Suprapubic skin (tissue), 4 donors: ENCODE data around the gene LY6G5C. TPM values are rescaled to one million over a fixed set of nuclear protein-coding genes. Genes with fewer than 3 reads are reported as not detected.
A peak's percentile ranks its signal among the peaks of the same experiment; 100 is the strongest.

Experiments
- DNase-seq, 2 donors: peaks; one replicate each; pipeline ENCODE4 v3.0.0-alpha.2; 2019; ENCODE audit warnings: low spot score in 2 of 2
- H3K27ac ChIP-seq: fragments of 200-600 bp; sonication (generic); one replicate; pipeline ENCODE4 v1.5.1; 2019
- H3K27me3 ChIP-seq: fragments of 200-600 bp; sonication (generic); one replicate; pipeline ENCODE4 v1.5.1; 2019
- H3K36me3 ChIP-seq: fragments of 200-600 bp; sonication (generic); one replicate; pipeline ENCODE4 v1.5.1; 2019
- H3K4me1 ChIP-seq: fragments of 200-600 bp; sonication (generic); one replicate; pipeline ENCODE4 v1.5.1; 2019
- H3K4me3 ChIP-seq: fragments of 200-600 bp; sonication (generic); one replicate; pipeline ENCODE4 v1.5.1; 2019; ENCODE audit warnings: mild to moderate bottlenecking
- H3K9me3 ChIP-seq: fragments of 200-600 bp; sonication (generic); one replicate; pipeline ENCODE4 v1.5.1; 2019
- EP300 ChIP-seq: sonication (generic); formaldehyde crosslinking; IDR thresholded peaks from one replicate; pipeline ENCODE4 v1.6.1; 2017; ENCODE audit warnings: antibody characterized with exemption
- POLR2A ChIP-seq, 2 donors: fragments of 450-650 bp; IDR thresholded peaks; one replicate each; pipeline ENCODE4 v1.6.1; 2017; ENCODE audit warnings: antibody characterized with exemption in 2 of 2, mild to moderate bottlenecking in 2 of 2, moderate library complexity in 2 of 2
- POLR2AphosphoS5 ChIP-seq, 3 donors: sonication (generic); formaldehyde crosslinking; IDR thresholded peaks; one replicate each; pipeline ENCODE4 v1.6.1; 2017; ENCODE audit warnings: antibody characterized with exemption in 3 of 3
- WGBS: methylation state at CpG from one replicate; pipeline ENCODE4 v1.1.5; 2018; 5-methylcytosine and 5-hydroxymethylcytosine counted together
- total RNA-seq, 4 donors: library from RNA; depleted of rRNA; stranded (reverse); fragments of >200 nt; gene quantifications; one replicate each; pipeline ENCODE4 v1.1.0, GENCODE V29; 2016
- TF ChIP-seq, protein P1 (sequence below), 2 donors: fragments of 200-600 bp in 1 of 2; fragments of 450-650 bp in 1 of 2; sonication (generic) in 1 of 2; IDR thresholded peaks; one replicate each; pipeline ENCODE4 v1.5.1; 2016 to 2019; ENCODE audit warnings: antibody characterized with exemption in 2 of 2, mild to moderate bottlenecking in 1 of 2, moderate library complexity in 1 of 2

Gene LY6G5C
- total RNA-seq, 4 donors from 2014 or later: 0.73 to 5.1 TPM; not detected in 2

DNA sequence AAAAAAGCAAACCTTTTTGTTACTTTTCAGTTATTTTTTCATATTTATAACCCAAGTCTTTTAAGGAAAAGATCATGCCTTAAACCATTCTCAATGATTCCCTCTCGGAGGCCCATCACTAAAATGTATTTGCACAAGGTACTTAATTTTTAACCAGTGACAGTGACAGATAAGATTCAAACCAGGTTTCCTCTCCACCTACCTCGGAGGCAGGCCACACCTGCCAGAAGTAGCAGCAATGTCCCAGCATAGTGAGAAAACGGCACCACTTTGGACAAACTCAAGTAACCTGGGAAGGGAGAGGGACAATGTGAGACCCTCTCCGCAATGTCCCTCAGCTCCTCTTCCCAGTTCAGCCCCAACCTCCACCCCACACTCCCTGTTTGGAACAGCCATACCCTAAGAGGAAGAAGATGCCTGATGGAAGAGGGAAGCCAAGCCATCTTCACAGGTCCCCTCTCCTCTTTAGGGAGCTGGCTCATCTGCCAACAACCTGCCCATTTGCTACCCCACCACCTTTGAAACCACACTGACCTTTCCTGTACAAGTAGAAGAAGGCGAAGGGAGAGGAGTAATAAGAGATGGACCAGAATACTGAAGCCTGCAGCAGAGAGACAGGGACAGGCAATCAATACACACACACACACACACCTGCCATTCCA lies 20.0 kb upstream of the LY6G5C start:
- Histone ChIP-seq H3K27ac (no peak overlapping the region), H3K36me3 (peaks cover 30% of the 10 kb centered on the region), H3K4me3 (peak overlapping the region; percentile 69), H3K4me1 (peaks cover 20% of the 10 kb centered on the region), H3K9me3 (no peaks in the 10 kb centered on the region), H3K27me3 (no peaks in the 10 kb centered on the region)
- TF ChIP-seq, protein P1, sequence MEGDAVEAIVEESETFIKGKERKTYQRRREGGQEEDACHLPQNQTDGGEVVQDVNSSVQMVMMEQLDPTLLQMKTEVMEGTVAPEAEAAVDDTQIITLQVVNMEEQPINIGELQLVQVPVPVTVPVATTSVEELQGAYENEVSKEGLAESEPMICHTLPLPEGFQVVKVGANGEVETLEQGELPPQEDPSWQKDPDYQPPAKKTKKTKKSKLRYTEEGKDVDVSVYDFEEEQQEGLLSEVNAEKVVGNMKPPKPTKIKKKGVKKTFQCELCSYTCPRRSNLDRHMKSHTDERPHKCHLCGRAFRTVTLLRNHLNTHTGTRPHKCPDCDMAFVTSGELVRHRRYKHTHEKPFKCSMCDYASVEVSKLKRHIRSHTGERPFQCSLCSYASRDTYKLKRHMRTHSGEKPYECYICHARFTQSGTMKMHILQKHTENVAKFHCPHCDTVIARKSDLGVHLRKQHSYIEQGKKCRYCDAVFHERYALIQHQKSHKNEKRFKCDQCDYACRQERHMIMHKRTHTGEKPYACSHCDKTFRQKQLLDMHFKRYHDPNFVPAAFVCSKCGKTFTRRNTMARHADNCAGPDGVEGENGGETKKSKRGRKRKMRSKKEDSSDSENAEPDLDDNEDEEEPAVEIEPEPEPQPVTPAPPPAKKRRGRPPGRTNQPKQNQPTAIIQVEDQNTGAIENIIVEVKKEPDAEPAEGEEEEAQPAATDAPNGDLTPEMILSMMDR (IDR thresholded peaks at IDR 0.05): no peak
- TF ChIP-seq EP300 (no peak), POLR2AphosphoS5 (IDR thresholded peaks at IDR 0.05) (no peak), POLR2A (IDR thresholded peaks at IDR 0.05) (no peak)
- DNase-seq: no peak
- 86% methylated on average over 5 of the region's 5 CpGs for WGBS

DNA sequence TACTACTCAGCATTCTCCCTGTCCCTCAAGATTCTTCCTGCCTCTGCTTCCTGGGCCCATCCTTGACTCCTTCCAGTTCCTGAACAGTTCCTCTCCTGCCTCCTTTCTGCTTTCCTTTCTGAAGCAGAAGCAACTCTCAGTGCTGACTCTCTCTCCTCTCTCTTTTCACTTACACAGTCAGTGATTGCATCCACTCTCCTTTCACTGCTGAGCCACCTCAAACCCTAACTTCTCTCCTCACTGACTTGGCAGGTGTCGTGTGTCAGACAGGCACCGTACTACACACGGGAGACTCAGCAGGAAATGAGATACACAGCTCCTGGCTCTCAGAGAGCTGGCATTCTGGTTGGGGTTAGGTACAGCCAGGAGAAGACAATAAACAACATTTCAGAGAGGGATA lies 16.7 kb upstream of the LY6G5C start:
- Histone ChIP-seq H3K4me1 (peaks cover 15% of the 10 kb centered on the region), H3K27ac (no peak overlapping the region), H3K4me3 (no peak overlapping the region), H3K27me3 (no peaks in the 10 kb centered on the region), H3K36me3 (peaks cover 62% of the 10 kb centered on the region), H3K9me3 (no peaks in the 10 kb centered on the region)
- 28% methylated on average over 3 of the region's 3 CpGs for WGBS
- no peak for DNase-seq
- TF ChIP-seq POLR2AphosphoS5 (IDR thresholded peaks at IDR 0.05) (no peak), POLR2A (IDR thresholded peaks at IDR 0.05) (no peak)
- TF ChIP-seq, protein P1 (IDR thresholded peaks at IDR 0.05): no peak

DNA sequence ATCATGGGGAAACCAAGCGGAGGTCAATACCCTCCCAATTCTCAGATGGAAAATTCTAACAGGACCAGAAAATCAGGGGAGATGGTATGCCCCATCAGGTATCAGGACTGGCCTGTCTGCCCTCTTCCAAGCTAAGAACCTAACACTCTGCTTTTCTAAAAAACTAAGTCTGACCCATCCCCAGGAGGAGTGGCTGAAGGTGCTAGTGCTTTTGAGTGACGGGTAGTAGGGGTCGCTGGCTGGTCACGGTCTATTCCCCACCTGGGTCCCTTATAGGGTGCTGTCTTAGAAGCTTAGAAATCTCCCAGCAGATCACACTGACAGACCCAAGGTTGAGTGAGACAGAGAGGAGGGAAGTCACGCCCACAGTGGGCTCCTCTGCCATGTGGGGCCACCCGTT lies 12.7 kb upstream of the LY6G5C start:
- Histone ChIP-seq H3K4me3 (no peak overlapping the region), H3K9me3 (no peaks in the 10 kb centered on the region), H3K27me3 (no peaks in the 10 kb centered on the region), H3K36me3 (peaks cover 91% of the 10 kb centered on the region), H3K4me1 (no peaks in the 10 kb centered on the region), H3K27ac (no peak overlapping the region)
- TF ChIP-seq EP300 (no peak), POLR2AphosphoS5 (IDR thresholded peaks at IDR 0.05) (no peak), POLR2A (IDR thresholded peaks at IDR 0.05) (no peak)
- TF ChIP-seq, protein P1 (IDR thresholded peaks at IDR 0.05): no peak
- 87% methylated on average over 5 of the region's 6 CpGs for WGBS
- no peak for DNase-seq

DNA sequence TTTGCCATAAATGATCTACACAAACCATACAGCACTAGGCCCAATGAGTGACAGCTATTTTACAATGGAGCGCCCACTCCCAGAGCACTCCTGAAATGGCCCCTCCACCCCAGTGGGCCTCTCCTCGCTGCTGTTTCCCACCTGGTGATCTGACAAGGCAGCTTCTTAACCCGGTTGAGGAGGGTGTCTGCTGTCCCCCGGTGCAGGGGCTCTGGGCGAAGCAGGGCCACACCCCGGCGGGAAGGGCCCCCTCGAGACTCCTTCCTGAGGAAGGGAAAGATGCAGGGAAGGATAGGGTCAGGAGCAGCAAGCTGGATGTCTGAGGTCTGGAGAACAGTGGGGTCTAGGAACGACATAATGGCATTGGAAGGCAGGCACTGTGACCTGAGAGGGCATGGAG lies 12.0 kb upstream of the LY6G5C start:
- no peak for DNase-seq
- no peak overlapping the region for H3K4me3 ChIP-seq
- H3K27ac ChIP-seq: no peak overlapping the region
- H3K9me3 ChIP-seq: no peaks in the 10 kb centered on the region
- no peaks in the 10 kb centered on the region for H3K27me3 ChIP-seq
- H3K36me3 ChIP-seq: peaks cover 97% of the 10 kb centered on the region
- H3K4me1 ChIP-seq: no peaks in the 10 kb centered on the region
- 91% methylated on average over 9 of the region's 9 CpGs for WGBS
- TF ChIP-seq POLR2AphosphoS5 (IDR thresholded peaks at IDR 0.05): no peak
- TF ChIP-seq EP300: no peak
- TF ChIP-seq POLR2A (IDR thresholded peaks at IDR 0.05): no peak
- TF ChIP-seq, protein P1 (IDR thresholded peaks at IDR 0.05): no peak

DNA sequence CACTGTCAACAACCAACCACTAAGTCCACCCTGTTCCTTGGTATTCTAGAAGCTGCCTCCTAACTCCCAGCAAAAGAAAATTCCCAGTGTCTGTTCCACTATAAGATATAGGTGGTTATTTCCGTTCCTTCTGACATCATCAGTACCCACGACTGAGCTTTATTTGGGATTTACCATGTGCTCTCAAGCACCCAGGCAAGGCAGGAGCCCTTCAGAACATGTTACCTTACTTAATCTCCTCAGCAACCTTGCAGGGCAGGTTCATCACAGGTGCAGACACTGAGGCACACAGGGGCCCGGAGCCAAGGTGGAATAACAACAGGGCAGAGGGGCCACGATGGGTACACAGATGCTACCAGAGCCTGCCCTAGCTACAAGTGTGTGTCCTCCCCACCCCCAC lies 11.5 kb upstream of the LY6G5C start:
- peaks cover 98% of the 10 kb centered on the region for H3K36me3 ChIP-seq

More for the DNA sequence above, 11.5 kb upstream of the LY6G5C start:
- TF ChIP-seq EP300 (no peak), POLR2AphosphoS5 (IDR thresholded peaks at IDR 0.05) (no peak)
- TF ChIP-seq, protein P1 (IDR thresholded peaks at IDR 0.05): no peak
- no peak overlapping the region for H3K4me3 ChIP-seq
- no peak for DNase-seq
- no peaks in the 10 kb centered on the region for H3K9me3 ChIP-seq
- H3K27me3 ChIP-seq: no peaks in the 10 kb centered on the region
- 82% methylated on average over 4 of the region's 4 CpGs for WGBS
- no peak overlapping the region for H3K27ac ChIP-seq
- H3K4me1 ChIP-seq: no peaks in the 10 kb centered on the region
